Stimulated activated CD4-positive, alpha-beta T cell treated with anti-CD3 and anti-CD28 coated beads, TNF-alpha, amount 100 ng/mL, for 24 hours (primary cell): Measurements from ENCODE around the gene MYO1F.
"Not testable (repeated sequence)": the region's sequence is repeated elsewhere in the genome, so short reads cannot be mapped to it uniquely, and the experiment has no call there.

Experiments
- DNase-seq, 3 experiments: peaks; one replicate each; pipeline ENCODE4 v3.0.0-alpha.2; 2020; ENCODE audit warnings: low read depth in 3 of 3

The MYO1F gene

GRCh38 chr19:8564866-8565265 is 12.4 kb downstream of the MYO1F start:
- DNase-seq: not testable (repeated sequence)

GRCh38 chr19:8561075-8561764 is 16.0 kb downstream of the MYO1F start:
- no peak for DNase-seq

GRCh38 chr19:8558325-8558724 is 18.9 kb downstream of the MYO1F start:
- no peak for DNase-seq

GRCh38 chr19:8557642-8558238 is 19.5 kb downstream of the MYO1F start:
- no peak for DNase-seq

- DNase-seq: not testable (repeated sequence)
These were observed 23.5 kb downstream of the MYO1F start for GRCh38 chr19:8553729-8554128.

- DNase-seq: no peak
These were observed 24.4 kb downstream of the MYO1F start for GRCh38 chr19:8552810-8553209.

GRCh38 chr19:8550070-8550469 is 27.2 kb downstream of the MYO1F start:
- no peak for DNase-seq

GRCh38 chr19:8545743-8546142 is 31.5 kb downstream of the MYO1F start:
- DNase-seq: no peak

GRCh38 chr19:8544168-8544567 is 33.1 kb downstream of the MYO1F start:
- DNase-seq: no peak

- no peak for DNase-seq
These were observed 37.6 kb downstream of the MYO1F start for GRCh38 chr19:8539621-8540149.

- DNase-seq: no peak
These were observed 40.1 kb downstream of the MYO1F start for GRCh38 chr19:8537099-8537498.

- DNase-seq: no peak
These were observed 41.0 kb downstream of the MYO1F start for GRCh38 chr19:8536282-8536681.

- no peak for DNase-seq
These were observed 45.0 kb downstream of the MYO1F start for GRCh38 chr19:8532225-8532624.

- no peak for DNase-seq
These were observed 45.8 kb downstream of the MYO1F start for GRCh38 chr19:8531470-8531869.

- no peak for DNase-seq
These were observed 47.1 kb downstream of the MYO1F start for GRCh38 chr19:8530061-8530679.

GRCh38 chr19:8529369-8530006 is 47.8 kb downstream of the MYO1F start:
- no peak for DNase-seq

GRCh38 chr19:8528500-8528899 is 48.7 kb downstream of the MYO1F start:
- no peak for DNase-seq

GRCh38 chr19:8526345-8527091 is 50.7 kb downstream of the MYO1F start:
- DNase-seq: no peak

- no peak for DNase-seq
These were observed 51.9 kb downstream of the MYO1F start for GRCh38 chr19:8525401-8525684.

GRCh38 chr19:8519388-8519787 is 57.9 kb downstream of the MYO1F start:
- no peak for DNase-seq

GRCh38 chr19:8518536-8518935 is 58.7 kb downstream of the MYO1F start:
- no peak for DNase-seq
